Smooth muscle cell (in vitro differentiated cells): ENCODE data around the gene CYP1A2. TPM values are rescaled to one million over a fixed set of nuclear protein-coding genes. Genes with fewer than 3 reads are reported as not detected.

ENCODE experiments used
- DNase-seq: peaks from one replicate; lab custom pipeline; 2025; ENCODE audit not compliant: unreplicated experiment; lab: John Stamatoyannopoulos, UW
- H2AFZ ChIP-seq: fragments of 200-600 bp; sonication (generic); 2 replicates; pipeline ENCODE4 v1.6.0; 2016; ENCODE audit warnings: antibody characterized with exemption, low read depth, mild to moderate bottlenecking
- H3F3A ChIP-seq: fragments of 200-600 bp; sonication (generic); 2 replicates; pipeline ENCODE4 v1.6.0; 2017; ENCODE audit warnings: antibody characterized with exemption, low read depth
- H3K27ac ChIP-seq: fragments of 200-600 bp; sonication (generic); 2 replicates; pipeline ENCODE4 v1.5.1; 2016; ENCODE audit warnings: low read depth, mild to moderate bottlenecking
- H3K27me3 ChIP-seq: fragments of 200-600 bp; sonication (generic); 2 replicates; pipeline ENCODE4 v1.6.1; 2016; ENCODE audit warnings: low read depth, mild to moderate bottlenecking
- H3K36me3 ChIP-seq: fragments of 200-600 bp; sonication (generic); 2 replicates; pipeline ENCODE4 v1.5.1; 2016; ENCODE audit warnings: low read depth
- H3K4me1 ChIP-seq: fragments of 200-600 bp; sonication (generic); 2 replicates; pipeline ENCODE4 v1.5.1; 2016; ENCODE audit warnings: low read depth
- H3K4me2 ChIP-seq: fragments of 200-600 bp; sonication (generic); 2 replicates; pipeline ENCODE4 v1.6.0; 2016; ENCODE audit warnings: mild to moderate bottlenecking
- H3K4me3 ChIP-seq: fragments of 200-600 bp; sonication (generic); 2 replicates; pipeline ENCODE4 v1.5.1; 2016; ENCODE audit warnings: mild to moderate bottlenecking
- H3K79me2 ChIP-seq: fragments of 200-600 bp; sonication (generic); 2 replicates; pipeline ENCODE4 v1.6.0; 2016; ENCODE audit warnings: low read depth, mild to moderate bottlenecking
- H3K9ac ChIP-seq: fragments of 200-600 bp; sonication (generic); 2 replicates; pipeline ENCODE4 v1.6.0; 2016; ENCODE audit warnings: low read depth
- H3K9me3 ChIP-seq: fragments of 200-600 bp; sonication (generic); replicated peaks from 2 replicates; pipeline ENCODE4 v1.5.1; 2016; ENCODE audit warnings: low read depth
- H4K20me1 ChIP-seq: fragments of 200-600 bp; sonication (generic); 2 replicates; pipeline ENCODE4 v1.6.0; 2016; ENCODE audit warnings: low read depth
- CTCF ChIP-seq: fragments of 200-600 bp; sonication (generic); IDR thresholded peaks from 2 replicates; pipeline ENCODE4 v1.5.1; 2017; ENCODE audit warnings: borderline replicate concordance, mild to moderate bottlenecking, antibody characterized with exemption; ENCODE audit not compliant: insufficient read depth, poor library complexity, severe bottlenecking
- WGBS: methylation state at CpG from one replicate; pipeline ENCODE4 v1.1.7; 2016; ENCODE audit warnings: low lambda C conversion rate; 5-methylcytosine and 5-hydroxymethylcytosine counted together
- polyA plus RNA-seq: library from polyadenylated mRNA; unstranded; fragments of >200 nt; fragmentation: Nextera tagmentation; extraction: Ambion mirVana; gene quantifications from 2 replicates; pipeline ENCODE4 v1.2.1, GENCODE V29; 2016
- total RNA-seq: library from RNA; depleted of rRNA; stranded (reverse); fragments of >200 nt; gene quantifications from 2 replicates; pipeline ENCODE4 v1.2.3, GENCODE V29; 2014

Gene CYP1A2
- total and polyA plus RNA-seq, 2 experiments from 2014 or later: not detected

GRCh38 chr15:74775894-74776293 lies 27.2 kb downstream of the CYP1A2 start:
- 94% methylated on average over 4 of the region's 4 CpGs for WGBS
- Histone ChIP-seq H3K27me3 (no peaks in the 10 kb centered on the region), H3K79me2 (no peaks in the 10 kb centered on the region)

GRCh38 chr15:74776821-74777768 lies 28.4 kb downstream of the CYP1A2 start:
- H4K20me1 ChIP-seq: no peaks in the 10 kb centered on the region
- no peaks in the 10 kb centered on the region for H3F3A ChIP-seq
- H3K9me3 ChIP-seq: no peaks in the 10 kb centered on the region
- peaks cover 11% of the 10 kb centered on the region for H3K4me1 ChIP-seq
- DNase-seq: peak; percentile 14
- TF ChIP-seq CTCF: no peak
- H3K4me3 ChIP-seq: no peak overlapping the region
- H3K27ac ChIP-seq: no peak overlapping the region
- WGBS: 19% methylated on average over 13 of the region's 13 CpGs
- no peaks in the 10 kb centered on the region for H3K36me3 ChIP-seq
- H3K79me2 ChIP-seq: no peaks in the 10 kb centered on the region
- peak overlapping the region; percentile 44 for H3K4me2 ChIP-seq
- no peak overlapping the region for H3K9ac ChIP-seq
- no peak overlapping the region for H2AFZ ChIP-seq
- no peaks in the 10 kb centered on the region for H3K27me3 ChIP-seq

More at GRCh38 chr15:74775894-74776293, 27.2 kb downstream of the CYP1A2 start:
- H3K9me3 ChIP-seq: no peaks in the 10 kb centered on the region
- no peak overlapping the region for H3K4me2 ChIP-seq
- no peak for DNase-seq
- no peaks in the 10 kb centered on the region for H4K20me1 ChIP-seq
- H3K4me3 ChIP-seq: no peak overlapping the region
- no peak for TF ChIP-seq CTCF
- no peak overlapping the region for H3K27ac ChIP-seq
- peaks cover 10% of the 10 kb centered on the region for H3K4me1 ChIP-seq
- H3K9ac ChIP-seq: no peak overlapping the region
- no peaks in the 10 kb centered on the region for H3F3A ChIP-seq
- no peak overlapping the region for H2AFZ ChIP-seq
- H3K36me3 ChIP-seq: no peaks in the 10 kb centered on the region

- H4K20me1 ChIP-seq: peaks cover 4% of the 10 kb centered on the region
- H3K4me1 ChIP-seq: peaks cover 15% of the 10 kb centered on the region
- H3K36me3 ChIP-seq: no peaks in the 10 kb centered on the region
- peaks cover 9% of the 10 kb centered on the region for H3K79me2 ChIP-seq
- no peaks in the 10 kb centered on the region for H3F3A ChIP-seq
- H3K9ac ChIP-seq: no peak overlapping the region
- H2AFZ ChIP-seq: no peak overlapping the region
- H3K27ac ChIP-seq: no peak overlapping the region
- TF ChIP-seq CTCF: no peak
- no peak for DNase-seq
- H3K4me2 ChIP-seq: peak overlapping the region; percentile 44
- no peak overlapping the region for H3K4me3 ChIP-seq
- WGBS: 84% methylated on average over 6 of the region's 6 CpGs
- no peaks in the 10 kb centered on the region for H3K27me3 ChIP-seq
- H3K9me3 ChIP-seq: no peaks in the 10 kb centered on the region
Observed at GRCh38 chr15:74777769-74778598, 29.3 kb downstream of the CYP1A2 start.
